HG02973 (cell line): ENCODE measurements around the gene STN1.

ENCODE experiments used
- ATAC-seq: cut with Tn5 transposase; IDR thresholded peaks from one replicate; pipeline ENCODE4 v1.9.1; 2021; ENCODE audit warnings: moderate library complexity; ENCODE audit not compliant: unreplicated experiment

Gene STN1

DNA sequence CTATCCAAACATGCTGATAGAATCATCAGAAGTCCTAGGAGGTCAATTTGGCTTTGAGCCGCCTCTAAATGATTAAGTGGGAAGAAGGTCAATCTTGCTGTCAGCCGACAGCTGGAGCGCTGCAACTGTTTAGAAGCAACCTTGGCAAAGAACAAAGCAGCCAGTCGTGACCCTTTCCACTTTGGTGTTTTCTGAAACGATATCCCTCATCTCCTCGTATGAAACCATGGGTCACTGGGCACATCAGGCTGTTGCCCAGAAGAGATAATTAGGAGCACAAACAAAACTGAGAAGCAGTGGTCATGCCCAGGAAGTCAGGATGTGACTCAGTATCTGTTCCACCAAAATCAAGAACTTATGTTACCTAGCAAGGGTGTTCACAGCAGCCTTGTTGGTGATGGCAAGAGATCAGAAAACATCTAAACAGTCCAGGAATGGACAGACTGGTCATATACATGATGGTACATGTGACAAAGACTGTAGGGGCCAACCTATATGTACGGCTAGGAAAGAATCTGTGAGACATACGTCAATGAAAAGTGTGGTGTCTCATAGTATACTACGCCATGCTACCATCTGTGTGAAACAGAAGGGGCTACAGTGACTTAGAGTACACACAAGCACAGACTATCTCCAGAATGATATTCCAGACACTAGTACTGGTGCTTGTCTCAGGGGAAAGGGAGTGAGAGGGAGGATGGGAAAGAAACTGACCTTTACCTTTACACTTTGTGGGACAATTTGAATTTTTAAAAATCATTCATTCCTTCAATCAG, 22.4 kb downstream of the STN1 start:
- no peak for ATAC-seq

- no peak for ATAC-seq
Measured at GRCh38 chr10:103894441-103894864, 23.5 kb downstream of the STN1 start.

DNA sequence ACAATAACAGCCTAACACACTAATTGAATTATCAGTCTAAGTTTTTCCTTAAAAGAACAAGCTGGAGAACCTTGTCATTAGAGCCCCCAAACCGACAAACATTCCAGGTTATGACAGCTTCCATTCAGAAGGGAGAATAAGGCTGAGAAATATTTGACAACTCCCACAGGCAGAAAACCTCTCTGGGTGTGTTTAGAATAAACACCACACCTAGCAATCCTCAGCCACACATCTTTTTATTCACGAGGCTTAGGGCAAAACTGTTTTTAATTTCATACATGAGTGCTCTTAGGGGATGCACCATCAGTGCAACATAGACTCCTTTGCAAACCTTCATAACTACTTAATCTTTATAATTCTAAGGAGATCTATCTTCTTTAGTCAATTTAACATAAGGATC, 24.2 kb downstream of the STN1 start:
- ATAC-seq = no peak

DNA sequence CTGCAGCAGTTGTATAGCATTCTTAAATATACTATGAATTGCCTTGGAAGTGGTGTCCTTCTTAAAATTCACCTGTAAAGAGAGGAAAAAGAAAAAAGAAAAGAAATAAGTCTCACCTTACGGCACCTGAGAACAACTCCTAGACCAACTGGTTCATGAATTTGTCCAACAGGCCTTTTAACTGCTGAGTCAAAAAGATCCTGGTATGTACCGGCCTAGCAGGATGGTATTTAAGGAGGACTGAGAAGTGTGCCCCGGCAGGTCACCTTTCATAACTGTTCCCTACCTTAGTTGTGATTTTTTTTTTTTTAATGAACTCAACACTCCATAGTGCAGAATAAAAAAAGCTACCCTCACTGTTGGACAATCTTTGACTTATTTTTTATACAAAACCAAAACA, 25.8 kb downstream of the STN1 start:
- ATAC-seq = no peak

GRCh38 chr10:103890688-103891087, 27.3 kb downstream of the STN1 start:
- ATAC-seq = no peak

GRCh38 chr10:103890194-103890658, 27.8 kb downstream of the STN1 start:
- no peak for ATAC-seq

DNA sequence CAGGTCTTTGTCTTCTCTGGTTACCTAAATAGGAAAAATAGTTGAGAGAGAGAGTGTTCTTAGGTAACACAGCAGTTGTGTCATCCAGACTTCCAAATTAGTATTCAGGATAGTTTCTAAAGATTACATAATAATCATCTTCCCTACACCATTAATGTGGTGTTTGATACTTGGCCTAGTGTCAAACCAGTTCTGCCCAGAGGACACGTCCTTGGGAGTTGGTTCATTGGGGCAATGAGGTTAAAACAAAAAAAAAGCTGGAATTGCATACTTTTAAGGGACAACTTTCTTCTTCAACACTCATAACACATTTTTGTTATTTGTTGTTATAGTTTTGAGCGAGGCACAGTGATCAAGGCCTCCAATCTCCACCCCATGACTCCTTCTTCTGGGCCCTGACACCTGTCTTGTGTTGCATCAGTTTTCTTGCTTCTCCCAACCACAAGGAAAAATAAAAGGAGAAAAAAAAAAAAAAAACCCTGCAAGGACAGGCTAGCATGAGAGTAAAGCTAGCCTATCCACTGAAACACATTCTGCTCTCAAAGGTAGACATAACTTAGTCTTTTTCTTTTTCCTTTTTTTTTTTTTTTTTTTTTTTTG, 28.8 kb downstream of the STN1 start:
- no peak for ATAC-seq

GRCh38 chr10:103888113-103888841, 29.7 kb downstream of the STN1 start:
- peak; percentile 56 for ATAC-seq

- no peak for ATAC-seq
Measured at GRCh38 chr10:103885617-103886016, 32.4 kb downstream of the STN1 start.

DNA sequence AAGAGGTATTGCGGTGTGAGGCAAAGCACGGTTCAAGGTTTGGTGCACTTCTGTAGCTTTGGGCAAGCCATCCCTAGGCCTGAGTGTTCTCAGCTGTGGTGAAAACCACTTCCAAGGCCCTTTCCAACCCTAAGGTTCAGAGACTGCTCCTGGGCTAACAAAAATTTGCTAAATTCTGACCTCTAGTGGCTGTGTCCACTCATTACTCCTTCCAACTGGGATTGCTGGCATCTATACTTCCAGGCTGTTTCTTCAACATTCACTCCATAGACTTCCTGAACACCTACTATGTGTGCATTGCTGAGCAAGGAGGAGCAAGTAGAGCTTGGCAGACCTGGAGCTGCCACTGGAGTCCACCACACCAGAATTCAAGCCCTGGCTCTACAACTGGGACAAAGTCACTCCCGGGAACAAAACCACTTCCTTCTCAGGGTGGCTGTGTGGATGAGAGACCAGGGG, 33.3 kb downstream of the STN1 start:
- no peak for ATAC-seq

DNA sequence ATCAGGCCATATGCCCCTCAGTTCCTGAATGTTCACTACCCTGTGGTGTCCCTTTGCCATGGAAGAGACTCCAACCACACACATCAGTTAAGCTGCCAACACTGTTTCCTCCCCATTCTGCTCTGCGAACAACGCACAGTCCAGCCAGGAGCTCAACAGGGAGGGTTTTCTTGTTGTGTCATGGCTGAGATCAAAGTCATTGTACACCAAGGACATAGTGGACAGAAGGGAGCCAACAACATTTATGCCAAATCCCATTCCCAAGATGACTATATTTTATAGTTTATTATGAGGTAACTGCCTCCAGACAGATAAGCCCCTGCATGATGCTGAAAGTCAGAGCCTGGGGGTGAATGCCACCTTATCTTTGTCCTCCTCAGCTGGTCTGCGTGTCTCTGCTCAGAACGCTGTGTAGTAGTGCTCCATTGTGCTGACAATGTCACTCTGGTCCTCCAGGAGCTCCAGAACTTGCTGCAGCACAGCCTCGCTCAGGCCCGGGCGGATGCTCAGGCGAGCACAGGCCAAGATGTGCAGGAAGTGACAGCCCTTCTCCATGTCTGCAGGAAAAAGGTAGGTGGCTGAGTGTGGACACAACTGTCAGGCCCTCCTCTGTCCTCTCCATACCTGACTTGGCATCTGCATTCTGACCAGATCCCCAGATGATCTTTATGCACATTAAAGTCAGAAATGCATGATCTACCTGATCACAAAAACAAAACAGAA, 35.5 kb downstream of the STN1 start:
- ATAC-seq = no peak

GRCh38 chr10:103881416-103882284, 36.3 kb downstream of the STN1 start:
- ATAC-seq = no peak

- no peak for ATAC-seq
Measured at GRCh38 chr10:103879831-103880230, 38.2 kb downstream of the STN1 start.

- no peak for ATAC-seq
Measured at GRCh38 chr10:103879409-103879808, 38.6 kb downstream of the STN1 start.

DNA sequence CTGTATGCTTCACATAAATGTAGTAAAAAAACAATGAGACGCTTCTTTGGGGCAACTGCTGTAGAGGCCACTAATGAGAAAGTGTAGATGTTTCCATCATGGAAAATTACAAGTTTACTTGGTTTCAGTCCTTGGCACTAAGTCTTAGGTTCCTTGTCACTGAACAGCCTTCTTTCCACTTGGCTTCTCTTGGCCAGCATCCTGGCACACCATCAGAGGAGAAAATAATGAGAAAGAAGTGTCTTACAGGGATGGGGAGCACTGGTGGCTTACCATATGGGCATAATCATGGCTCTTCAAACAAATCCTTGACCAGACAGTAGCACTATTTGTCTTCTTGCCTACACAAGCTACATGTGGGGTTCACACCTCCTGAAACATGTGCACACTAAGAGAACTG, 40.1 kb downstream of the STN1 start:
- no peak for ATAC-seq

- no peak for ATAC-seq
Measured at GRCh38 chr10:103876155-103876554, 41.8 kb downstream of the STN1 start.

GRCh38 chr10:103874730-103875129, 43.3 kb downstream of the STN1 start:
- ATAC-seq = no peak

DNA sequence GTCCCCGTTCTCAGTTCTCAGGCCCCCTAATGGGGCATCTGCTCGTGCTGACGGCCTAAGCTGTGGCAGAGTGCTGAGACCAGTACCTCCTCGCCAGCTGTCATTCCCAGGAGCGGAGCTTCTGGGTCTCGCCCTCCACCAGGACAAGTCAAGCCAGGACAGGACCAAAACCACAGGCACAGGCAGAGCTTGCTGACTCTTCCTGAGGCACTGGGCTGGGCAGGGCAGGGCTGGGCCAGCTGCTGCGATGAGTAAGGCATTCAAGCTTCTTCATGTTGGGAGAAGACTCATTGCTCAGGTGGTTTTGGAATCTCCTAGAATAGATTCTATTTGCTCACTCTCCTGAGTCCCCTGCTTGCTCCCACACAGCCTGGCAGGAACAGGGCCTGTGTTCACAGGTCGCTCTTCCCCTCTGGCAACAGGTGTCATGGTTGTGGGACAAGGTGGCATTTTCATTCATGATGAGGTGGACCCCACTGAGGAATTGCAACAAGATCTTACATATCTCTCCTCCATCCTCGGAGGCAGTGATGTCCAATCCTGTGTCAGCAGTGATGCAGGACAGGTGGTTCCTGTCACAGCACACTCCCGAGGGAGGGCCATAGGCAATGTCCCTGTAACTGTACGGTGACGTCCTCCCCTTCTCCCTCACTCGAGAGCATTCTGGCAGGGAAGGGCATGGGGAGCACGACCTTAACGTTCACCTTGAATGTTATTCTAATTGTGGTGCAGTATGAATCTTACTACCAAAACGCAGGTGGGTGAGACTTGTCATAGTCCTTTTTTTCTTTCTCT, 45.6 kb downstream of the STN1 start:
- no peak for ATAC-seq

- ATAC-seq = no peak
Measured at GRCh38 chr10:103871006-103871405, 47.0 kb downstream of the STN1 start.
